Measurements from ENCODE around the gene OR5M10.
"Not testable (repeated sequence)": the region's sequence is repeated elsewhere in the genome, so short reads cannot be mapped to it uniquely, and the experiment has no call there.

Gene OR5M10

GRCh38 chr11:56577621-56578020, at the start of gene OR5M10:
Gene OR5M10 (minus strand): TSS chr11:56577721. CDS start chr11:56577721, 0 bp downstream.
- no peak for DNase-seq (ENCODE audit: low read depth in 2 of 2, low spot score in 1 of 2)

- no peak for DNase-seq (ENCODE audit: low read depth in 2 of 2, low spot score in 1 of 2)
These were observed 48.4 kb upstream of the OR5M10 start for GRCh38 chr11:56625946-56626345.

- DNase-seq (ENCODE audit: low read depth in 2 of 2, low spot score in 1 of 2) = no peak
These were observed 47.2 kb upstream of the OR5M10 start for GRCh38 chr11:56624661-56625110.

- DNase-seq (ENCODE audit: low read depth in 2 of 2, low spot score in 1 of 2) = no peak
These were observed 33.7 kb upstream of the OR5M10 start for GRCh38 chr11:56611174-56611573.

- DNase-seq (ENCODE audit: low read depth in 2 of 2, low spot score in 1 of 2) = not testable (repeated sequence)
These were observed 14.7 kb upstream of the OR5M10 start for GRCh38 chr11:56592088-56592717.

- DNase-seq (ENCODE audit: low read depth in 2 of 2, low spot score in 1 of 2) = no peak
These were observed 18.9 kb downstream of the OR5M10 start for GRCh38 chr11:56558574-56558973.

GRCh38 chr11:56554691-56555090, 22.8 kb downstream of the OR5M10 start:
- not testable (repeated sequence) for DNase-seq (ENCODE audit: low read depth in 2 of 2, low spot score in 1 of 2)

GRCh38 chr11:56545531-56545930, 32.0 kb downstream of the OR5M10 start:
- no peak for DNase-seq (ENCODE audit: low read depth in 2 of 2, low spot score in 1 of 2)

GRCh38 chr11:56543739-56544138, 33.8 kb downstream of the OR5M10 start:
- no peak for DNase-seq (ENCODE audit: low read depth in 2 of 2, low spot score in 1 of 2)

- DNase-seq (ENCODE audit: low read depth in 2 of 2, low spot score in 1 of 2) = no peak
These were observed 34.4 kb downstream of the OR5M10 start, which contains the start of gene OR5M11 for GRCh38 chr11:56543157-56543556. Gene OR5M11 (minus strand): TSS chr11:56543257. CDS start chr11:56543257, 0 bp downstream.

GRCh38 chr11:56533054-56533740, 44.3 kb downstream of the OR5M10 start:
- DNase-seq (ENCODE audit: low read depth in 2 of 2, low spot score in 1 of 2) = no peak

- no peak for DNase-seq (ENCODE audit: low read depth in 2 of 2, low spot score in 1 of 2)
These were observed 45.7 kb downstream of the OR5M10 start for GRCh38 chr11:56531856-56532255.

All from stimulated activated CD8-positive, alpha-beta memory T cell treated with anti-CD3 and anti-CD28 coated beads, Interleukin-4, amount 100 ng/mL, for 1 hour (primary cell).